A673 (cell line): Measurements from ENCODE around the gene SEC23B.

ENCODE experiments used
- CTCF ChIP-seq: fragments of 300-800, 200-600 bp; sonication (generic); conservative IDR thresholded peaks from 2 replicates; pipeline ENCODE4 v1.5.1; 2017; ENCODE audit warnings: low read depth, mild to moderate bottlenecking, antibody characterized with exemption, low read length, moderate library complexity, mixed read lengths
- EZH2 ChIP-seq: fragments of 200-600 bp; sonication (generic); IDR thresholded peaks from 2 replicates; pipeline ENCODE4 v1.6.1; 2017; ENCODE audit warnings: borderline replicate concordance, low read depth, mild to moderate bottlenecking, mixed read lengths, antibody characterized with exemption, low read length; ENCODE audit not compliant: poor library complexity, severe bottlenecking

GRCh38 chr20:18477218-18477617, 30.5 kb upstream of the SEC23B start:
- no peak for TF ChIP-seq CTCF
- no peak for TF ChIP-seq EZH2
